ENCODE results near the gene RFX2. TPM values are rescaled to one million over a fixed set of nuclear protein-coding genes. Genes with fewer than 3 reads are reported as not detected.
"Not testable (repeated sequence)": the region's sequence is repeated elsewhere in the genome, so short reads cannot be mapped to it uniquely, and the experiment has no call there.

Gene RFX2
- total and polyA plus RNA-seq, 9 donors, result 5.2 to 17.6 (median 9.4) TPM

GRCh38 chr19:6024756-6025155, 85.5 kb downstream of the RFX2 start:
- not testable (repeated sequence) for H3K4me3 ChIP-seq (ENCODE audit: low read length); H3K27me3 ChIP-seq (ENCODE audit: control insufficient read depth, insufficient read depth, low read length); H3K27ac ChIP-seq (ENCODE audit: low read length); DNase-seq; H3K9me3 ChIP-seq (replicated peaks; ENCODE audit: control insufficient read depth, low read depth, low read length)
- WGBS (ENCODE audit: insufficient coverage), result 93% methylated on average over 18 of the region's 27 CpGs
- H3K4me1 ChIP-seq (ENCODE audit: control insufficient read depth, insufficient read depth, low read length), result peaks cover 14% of the 10 kb centered on the region
- peaks cover 24% of the 10 kb centered on the region for H3K36me3 ChIP-seq (ENCODE audit: control insufficient read depth, insufficient read depth, low read length)

DNA sequence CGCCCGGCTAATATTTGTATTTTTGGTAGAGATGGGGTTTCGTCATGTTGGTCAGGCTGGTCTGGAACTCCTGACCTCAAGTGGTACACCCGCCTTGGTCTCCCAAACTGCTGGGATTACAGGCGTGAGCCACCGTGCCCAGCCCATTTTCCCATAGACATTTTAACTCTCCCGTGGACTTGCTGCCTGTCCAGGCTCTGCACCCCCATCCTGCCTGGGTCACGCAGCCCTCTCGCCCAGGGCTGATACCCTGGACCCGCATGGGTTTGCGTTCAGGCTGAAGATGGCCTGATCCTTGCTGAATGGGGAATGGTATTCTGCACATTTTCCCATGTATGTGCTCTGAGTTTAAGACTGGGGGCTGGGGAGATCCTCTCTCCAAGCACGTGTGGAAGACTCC, 86.4 kb downstream of the RFX2 start:
- H3K9me3 ChIP-seq (replicated peaks; ENCODE audit: control insufficient read depth, low read depth, low read length), result no peaks in the 10 kb centered on the region
- no peak for DNase-seq
- H3K36me3 ChIP-seq (ENCODE audit: control insufficient read depth, insufficient read depth, low read length), result peaks cover 25% of the 10 kb centered on the region
- H3K27ac ChIP-seq (ENCODE audit: low read length), result no peak overlapping the region
- H3K4me1 ChIP-seq (ENCODE audit: control insufficient read depth, insufficient read depth, low read length), result peaks cover 14% of the 10 kb centered on the region
- WGBS (ENCODE audit: insufficient coverage), result 80% methylated on average over 2 of the region's 12 CpGs
- no peak overlapping the region for H3K4me3 ChIP-seq (ENCODE audit: low read length)
- H3K27me3 ChIP-seq (ENCODE audit: control insufficient read depth, insufficient read depth, low read length), result no peaks in the 10 kb centered on the region

- WGBS (ENCODE audit: insufficient coverage), result 64% methylated on average over 11 of the region's 21 CpGs
- peaks cover 14% of the 10 kb centered on the region for H3K4me1 ChIP-seq (ENCODE audit: control insufficient read depth, insufficient read depth, low read length)
- no peak overlapping the region for H3K4me3 ChIP-seq (ENCODE audit: low read length)
- no peaks in the 10 kb centered on the region for H3K9me3 ChIP-seq (replicated peaks; ENCODE audit: control insufficient read depth, low read depth, low read length)
- no peak overlapping the region for H3K27ac ChIP-seq (ENCODE audit: low read length)
- peaks cover 25% of the 10 kb centered on the region for H3K36me3 ChIP-seq (ENCODE audit: control insufficient read depth, insufficient read depth, low read length)
- H3K27me3 ChIP-seq (ENCODE audit: control insufficient read depth, insufficient read depth, low read length), result no peaks in the 10 kb centered on the region
- no peak for DNase-seq
Measured at GRCh38 chr19:6023085-6023682, 87.1 kb downstream of the RFX2 start.

DNA sequence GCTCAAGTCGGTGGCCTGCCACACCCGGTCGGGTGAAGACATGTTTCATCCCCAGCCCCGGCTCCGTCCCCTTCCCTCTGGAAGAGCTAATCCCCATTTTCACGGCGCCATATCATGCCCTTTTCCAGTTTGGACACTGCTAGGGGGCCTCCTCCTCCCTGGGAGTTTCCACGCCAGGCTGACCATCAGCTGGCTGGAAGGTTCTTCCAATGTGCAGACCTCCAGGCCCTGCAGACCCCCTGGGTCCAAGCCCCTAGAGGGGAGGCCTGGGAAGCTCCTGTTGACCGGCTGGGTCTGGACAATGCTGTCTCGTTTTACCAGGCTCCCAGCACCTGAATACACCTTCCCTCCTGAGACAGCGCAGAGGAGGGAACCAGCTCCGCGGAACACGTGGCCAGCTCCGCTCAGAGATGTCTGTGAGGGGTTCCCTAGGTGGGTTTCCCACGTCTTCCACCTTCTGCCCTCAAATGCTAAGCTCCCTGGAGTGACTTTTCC, 87.7 kb downstream of the RFX2 start:
- Histone ChIP-seq H3K9me3 (replicated peaks; ENCODE audit: control insufficient read depth, low read depth, low read length) (no peaks in the 10 kb centered on the region), H3K4me1 (ENCODE audit: control insufficient read depth, insufficient read depth, low read length) (peaks cover 14% of the 10 kb centered on the region), H3K4me3 (ENCODE audit: low read length) (no peak overlapping the region), H3K27ac (ENCODE audit: low read length) (no peak overlapping the region), H3K27me3 (ENCODE audit: control insufficient read depth, insufficient read depth, low read length) (no peaks in the 10 kb centered on the region), H3K36me3 (ENCODE audit: control insufficient read depth, insufficient read depth, low read length) (peaks cover 25% of the 10 kb centered on the region)
- WGBS (ENCODE audit: insufficient coverage), result 23% methylated on average over 8 of the region's 16 CpGs
- DNase-seq, result no peak

- Histone ChIP-seq H3K4me3 (ENCODE audit: low read length) (no peak overlapping the region), H3K27ac (ENCODE audit: low read length) (no peak overlapping the region), H3K9me3 (replicated peaks; ENCODE audit: control insufficient read depth, low read depth, low read length) (no peaks in the 10 kb centered on the region)
Measured at GRCh38 chr19:6021878-6022569, 88.3 kb downstream of the RFX2 start.

GRCh38 chr19:6020972-6021805, 89.1 kb downstream of the RFX2 start:
- Histone ChIP-seq H3K4me1 (ENCODE audit: control insufficient read depth, insufficient read depth, low read length) (peaks cover 14% of the 10 kb centered on the region), H3K9me3 (replicated peaks; ENCODE audit: control insufficient read depth, low read depth, low read length) (no peaks in the 10 kb centered on the region), H3K27ac (ENCODE audit: low read length) (no peak overlapping the region), H3K4me3 (ENCODE audit: low read length) (no peak overlapping the region), H3K36me3 (ENCODE audit: control insufficient read depth, insufficient read depth, low read length) (peaks cover 13% of the 10 kb centered on the region), H3K27me3 (ENCODE audit: control insufficient read depth, insufficient read depth, low read length) (no peaks in the 10 kb centered on the region)
- 93% methylated on average over 17 of the region's 22 CpGs for WGBS (ENCODE audit: insufficient coverage)
- DNase-seq, result no peak

More at GRCh38 chr19:6021878-6022569, 88.3 kb downstream of the RFX2 start:
- WGBS (ENCODE audit: insufficient coverage), result 35% methylated on average over 25 of the region's 29 CpGs
- Histone ChIP-seq H3K4me1 (ENCODE audit: control insufficient read depth, insufficient read depth, low read length) (peaks cover 14% of the 10 kb centered on the region), H3K36me3 (ENCODE audit: control insufficient read depth, insufficient read depth, low read length) (peaks cover 20% of the 10 kb centered on the region), H3K27me3 (ENCODE audit: control insufficient read depth, insufficient read depth, low read length) (no peaks in the 10 kb centered on the region)
- DNase-seq, result peak; percentile 91

- Histone ChIP-seq H3K36me3 (ENCODE audit: control insufficient read depth, insufficient read depth, low read length) (peaks cover 13% of the 10 kb centered on the region), H3K4me3 (ENCODE audit: low read length) (no peak overlapping the region), H3K27me3 (ENCODE audit: control insufficient read depth, insufficient read depth, low read length) (no peaks in the 10 kb centered on the region), H3K9me3 (replicated peaks; ENCODE audit: control insufficient read depth, low read depth, low read length) (no peaks in the 10 kb centered on the region), H3K4me1 (ENCODE audit: control insufficient read depth, insufficient read depth, low read length) (peaks cover 14% of the 10 kb centered on the region), H3K27ac (ENCODE audit: low read length) (no peak overlapping the region)
- no peak for DNase-seq
- WGBS (ENCODE audit: insufficient coverage), result 85% methylated on average over 16 of the region's 20 CpGs
Measured at GRCh38 chr19:6020166-6020882, 90.0 kb downstream of the RFX2 start.

- Histone ChIP-seq H3K9me3 (replicated peaks; ENCODE audit: control insufficient read depth, low read depth, low read length) (no peaks in the 10 kb centered on the region), H3K27me3 (ENCODE audit: control insufficient read depth, insufficient read depth, low read length) (no peaks in the 10 kb centered on the region), H3K4me3 (ENCODE audit: low read length) (no peak overlapping the region), H3K4me1 (ENCODE audit: control insufficient read depth, insufficient read depth, low read length) (peaks cover 14% of the 10 kb centered on the region), H3K27ac (ENCODE audit: low read length) (no peak overlapping the region), H3K36me3 (ENCODE audit: control insufficient read depth, insufficient read depth, low read length) (peaks cover 12% of the 10 kb centered on the region)
- no peak for DNase-seq
- 38% methylated on average over 7 of the region's 10 CpGs for WGBS (ENCODE audit: insufficient coverage)
Measured at GRCh38 chr19:6018786-6019185, 91.5 kb downstream of the RFX2 start.

- DNase-seq, result no peak
Measured at GRCh38 chr19:6017576-6017975, 92.7 kb downstream of the RFX2 start.

More at GRCh38 chr19:6017576-6017975, 92.7 kb downstream of the RFX2 start:
- Histone ChIP-seq H3K36me3 (ENCODE audit: control insufficient read depth, insufficient read depth, low read length) (peaks cover 14% of the 10 kb centered on the region), H3K4me1 (ENCODE audit: control insufficient read depth, insufficient read depth, low read length) (peaks cover 8% of the 10 kb centered on the region), H3K27ac (ENCODE audit: low read length) (no peak overlapping the region), H3K4me3 (ENCODE audit: low read length) (no peak overlapping the region), H3K27me3 (ENCODE audit: control insufficient read depth, insufficient read depth, low read length) (no peaks in the 10 kb centered on the region), H3K9me3 (replicated peaks; ENCODE audit: control insufficient read depth, low read depth, low read length) (no peaks in the 10 kb centered on the region)
- WGBS (ENCODE audit: insufficient coverage), result 54% methylated on average over 6 of the region's 11 CpGs
